Mucosa of rectum (tissue), 2 donors: ENCODE data around the gene DLGAP1.
A peak's percentile ranks its signal among the peaks of the same experiment; 100 is the strongest.
"Not testable (repeated sequence)": the region's sequence is repeated elsewhere in the genome, so short reads cannot be mapped to it uniquely, and the experiment has no call there.

ENCODE experiments used
- H3K27ac ChIP-seq, 2 donors: one replicate each; pipeline ENCODE4 v1.7.0; 2013; ENCODE audit warnings: inconsistent platforms in 2 of 2, low read depth in 2 of 2, low read length in 2 of 2
- H3K27me3 ChIP-seq, 2 donors: one replicate each; pipeline ENCODE4 v1.7.0; 2013; ENCODE audit warnings: low read length in 2 of 2; ENCODE audit not compliant: control insufficient read depth in 2 of 2, insufficient read depth in 2 of 2
- H3K36me3 ChIP-seq, 2 donors: one replicate each; pipeline ENCODE4 v1.7.0; 2013; ENCODE audit warnings: low read length in 2 of 2; ENCODE audit not compliant: control insufficient read depth in 2 of 2, insufficient read depth in 2 of 2
- H3K4me1 ChIP-seq, 2 donors: one replicate each; pipeline ENCODE4 v1.7.0; 2013; ENCODE audit warnings: low read length in 2 of 2, mild to moderate bottlenecking in 1 of 2; ENCODE audit not compliant: control insufficient read depth in 2 of 2, insufficient read depth in 2 of 2
- H3K4me3 ChIP-seq, 2 donors: one replicate each; pipeline ENCODE4 v1.7.0; 2013; ENCODE audit warnings: low read length in 2 of 2
- H3K9ac ChIP-seq, 2 donors: one replicate each; pipeline ENCODE4 v1.7.0; 2013; ENCODE audit warnings: low read length in 2 of 2, low read depth in 1 of 2, mild to moderate bottlenecking in 1 of 2
- H3K9me3 ChIP-seq, 2 donors: one replicate each; pipeline ENCODE4 v1.7.0; 2013; ENCODE audit warnings: low read length in 2 of 2; ENCODE audit not compliant: control insufficient read depth in 2 of 2
- donor health status: healthy.
- donor health status: Normal muscosa, but diverticular disease.

DLGAP1 gene

DNA sequence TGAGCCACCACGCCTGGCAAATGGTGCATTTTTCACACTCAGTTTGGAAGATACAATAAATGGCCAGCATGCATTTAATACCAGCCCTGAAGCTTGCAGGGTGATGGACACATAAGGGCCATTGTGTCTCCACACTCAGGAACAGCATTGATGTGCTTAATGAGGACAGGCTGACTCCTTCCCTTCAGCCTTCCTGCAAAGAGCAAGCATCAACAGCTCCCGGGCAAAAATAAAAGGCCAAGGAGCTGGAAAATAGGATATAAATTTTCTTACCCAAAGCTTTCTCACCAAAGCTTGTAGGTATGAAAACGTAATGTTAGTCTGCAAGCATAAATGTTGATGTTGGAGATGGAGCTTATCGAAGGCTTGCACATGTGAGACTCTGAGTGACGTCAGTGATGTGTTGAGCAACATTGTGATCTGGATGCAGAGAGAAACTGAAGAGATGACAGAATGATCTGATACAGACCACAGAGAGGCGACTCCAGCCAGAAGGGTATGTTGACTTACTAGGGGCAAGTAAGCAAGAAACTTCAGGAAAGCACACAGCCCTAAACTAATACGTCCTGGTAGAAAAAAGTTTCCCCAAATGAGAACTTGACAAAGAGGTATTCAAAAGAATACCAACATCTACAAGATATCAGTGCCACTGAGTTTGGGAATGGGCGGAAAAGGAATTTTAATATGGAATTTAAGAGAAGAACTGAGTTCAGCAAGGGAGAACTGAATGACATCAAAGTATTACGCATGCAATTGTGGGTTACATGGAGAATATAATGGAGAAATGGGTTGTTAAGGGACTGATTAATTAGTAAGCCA lies 748.6 kb downstream of the DLGAP1 start:
- Histone ChIP-seq H3K27ac (no peak overlapping the region), H3K9me3 (no peaks in the 10 kb centered on the region), H3K4me1 (peaks cover 10 to 23% of the 10 kb centered on the region in 2 donors), H3K27me3 (peaks cover 0 to 4% of the 10 kb centered on the region in 2 donors), H3K4me3 (no peak overlapping the region), H3K36me3 (no peaks in the 10 kb centered on the region), H3K9ac (no peak overlapping the region)

DNA sequence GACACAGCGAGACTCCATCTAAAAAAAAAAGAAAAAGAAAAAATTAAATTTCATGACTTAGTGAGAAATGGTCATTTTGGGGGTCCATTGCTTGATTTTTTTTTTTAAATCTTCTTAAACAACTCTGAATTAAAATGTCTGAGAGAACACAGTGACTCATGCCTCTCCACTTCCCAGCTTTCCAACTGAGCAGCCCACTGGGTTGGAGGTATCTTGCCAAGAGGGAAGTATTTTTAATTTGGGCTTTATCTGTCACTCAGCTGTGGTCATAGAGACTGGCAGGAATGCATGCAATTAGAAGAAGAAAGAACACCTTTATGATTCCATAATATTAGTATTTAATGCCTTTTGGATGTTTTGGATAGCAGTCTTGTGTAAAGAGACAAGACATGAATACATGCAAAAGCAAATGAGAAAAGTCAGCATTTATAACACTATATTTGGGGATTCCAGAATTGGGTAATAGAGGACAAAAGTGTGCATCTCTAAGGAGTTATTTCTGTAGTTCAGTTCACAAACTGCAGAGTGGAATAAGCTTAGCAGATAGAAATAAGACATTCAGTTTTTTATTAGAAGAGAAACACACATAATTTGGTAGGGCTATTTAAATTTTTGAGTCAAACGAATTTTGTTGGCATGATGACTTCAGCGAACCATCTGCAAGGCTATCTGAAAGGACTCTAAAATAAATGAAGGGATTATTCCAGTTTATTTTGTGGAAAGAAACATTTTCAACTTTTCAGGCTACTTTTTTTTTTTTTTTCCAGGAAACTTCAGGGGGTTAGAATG lies 750.4 kb downstream of the DLGAP1 start:
- no peak overlapping the region for H3K9ac ChIP-seq
- H3K27me3 ChIP-seq, result peaks cover 0 to 4% of the 10 kb centered on the region in 2 donors
- H3K4me1 ChIP-seq, result peaks cover 1 to 7% of the 10 kb centered on the region in 2 donors
- no peaks in the 10 kb centered on the region for H3K9me3 ChIP-seq
- no peaks in the 10 kb centered on the region for H3K36me3 ChIP-seq
- H3K4me3 ChIP-seq, result no peak overlapping the region
- H3K27ac ChIP-seq, result no peak overlapping the region

- Histone ChIP-seq H3K27me3 (peaks cover 0 to 4% of the 10 kb centered on the region in 2 donors), H3K36me3 (no peaks in the 10 kb centered on the region), H3K4me1 (peaks cover 2 to 4% of the 10 kb centered on the region in 2 donors), H3K4me3 (no peak overlapping the region), H3K9ac (peak overlapping the region in 1 of 2 donors; percentile 35), H3K9me3 (no peaks in the 10 kb centered on the region), H3K27ac (no peak overlapping the region)
Observed at GRCh38 chr18:3703732-3704176, 751.4 kb downstream of the DLGAP1 start.

- H3K9me3 ChIP-seq, H3K4me3 ChIP-seq: not testable (repeated sequence)
Observed at GRCh38 chr18:3699707-3700567, 755.2 kb downstream of the DLGAP1 start.

GRCh38 chr18:3694030-3694778 lies 760.9 kb downstream of the DLGAP1 start:
- H3K27ac ChIP-seq, result not testable (repeated sequence)

More at GRCh38 chr18:3699707-3700567, 755.2 kb downstream of the DLGAP1 start:
- H3K36me3 ChIP-seq, H3K9ac ChIP-seq, H3K4me1 ChIP-seq, H3K27me3 ChIP-seq: not testable (repeated sequence)
- H3K27ac ChIP-seq, result peak overlapping the region; percentile 1 to 44

DNA sequence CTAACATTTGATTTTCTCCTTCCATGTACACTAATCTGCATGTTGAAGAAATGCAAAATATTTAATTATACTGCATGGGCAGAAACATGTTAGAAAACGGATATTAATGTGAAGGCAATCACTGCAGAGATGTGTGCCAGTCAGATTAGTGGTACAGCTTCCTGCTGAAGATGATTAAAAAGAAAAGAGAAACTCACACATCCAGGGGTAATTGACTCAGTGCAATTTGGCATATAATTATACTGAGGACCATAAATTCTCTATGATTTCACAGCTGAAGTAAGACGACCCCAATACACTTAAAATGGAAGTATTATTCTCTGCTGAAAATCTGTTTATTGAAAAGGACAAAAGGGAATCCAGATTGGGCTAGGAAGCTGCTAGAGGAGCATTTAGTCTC lies 761.7 kb downstream of the DLGAP1 start:
- Histone ChIP-seq H3K27ac (no peak overlapping the region), H3K4me3 (no peak overlapping the region), H3K36me3 (no peaks in the 10 kb centered on the region), H3K4me1 (no peaks in the 10 kb centered on the region), H3K27me3 (no peaks in the 10 kb centered on the region), H3K9ac (no peak overlapping the region), H3K9me3 (no peaks in the 10 kb centered on the region)

More at GRCh38 chr18:3694030-3694778, 760.9 kb downstream of the DLGAP1 start:
- H3K4me1 ChIP-seq, H3K9me3 ChIP-seq, H3K9ac ChIP-seq, H3K27me3 ChIP-seq, H3K4me3 ChIP-seq, H3K36me3 ChIP-seq: not testable (repeated sequence)

- H3K9me3 ChIP-seq, result no peaks in the 10 kb centered on the region
- no peak overlapping the region for H3K4me3 ChIP-seq
- no peaks in the 10 kb centered on the region for H3K27me3 ChIP-seq
- no peaks in the 10 kb centered on the region for H3K4me1 ChIP-seq
- H3K9ac ChIP-seq, result no peak overlapping the region
- no peaks in the 10 kb centered on the region for H3K36me3 ChIP-seq
- no peak overlapping the region for H3K27ac ChIP-seq
Observed at GRCh38 chr18:3692691-3693090, 762.4 kb downstream of the DLGAP1 start.

DNA sequence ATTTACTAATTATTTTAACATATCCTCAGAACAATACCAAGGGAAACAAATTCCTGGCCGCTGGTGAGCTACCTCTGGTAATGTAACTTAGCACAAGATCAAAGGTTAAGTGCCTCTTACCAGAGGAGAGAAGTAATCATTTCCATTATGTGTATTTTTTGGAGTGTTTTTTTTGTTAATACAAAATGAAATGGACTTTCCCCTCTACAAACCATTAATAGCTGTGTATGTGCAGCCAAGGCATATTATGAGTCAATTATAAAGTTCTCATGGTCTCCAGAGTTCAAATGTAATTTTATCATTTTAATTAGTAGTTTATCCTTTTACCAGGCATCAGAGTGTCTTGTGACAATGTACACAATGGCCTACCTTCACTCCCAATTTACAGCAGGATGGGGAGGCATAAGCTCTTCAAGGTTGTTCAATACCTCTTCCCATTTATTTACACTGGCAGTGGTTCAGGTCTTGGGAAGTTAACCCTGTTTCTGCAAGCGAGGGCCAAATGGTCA lies 762.9 kb downstream of the DLGAP1 start:
- Histone ChIP-seq H3K4me1 (no peaks in the 10 kb centered on the region), H3K27ac (no peak overlapping the region), H3K36me3 (no peaks in the 10 kb centered on the region), H3K9me3 (no peaks in the 10 kb centered on the region), H3K27me3 (no peaks in the 10 kb centered on the region), H3K9ac (no peak overlapping the region), H3K4me3 (no peak overlapping the region)

DNA sequence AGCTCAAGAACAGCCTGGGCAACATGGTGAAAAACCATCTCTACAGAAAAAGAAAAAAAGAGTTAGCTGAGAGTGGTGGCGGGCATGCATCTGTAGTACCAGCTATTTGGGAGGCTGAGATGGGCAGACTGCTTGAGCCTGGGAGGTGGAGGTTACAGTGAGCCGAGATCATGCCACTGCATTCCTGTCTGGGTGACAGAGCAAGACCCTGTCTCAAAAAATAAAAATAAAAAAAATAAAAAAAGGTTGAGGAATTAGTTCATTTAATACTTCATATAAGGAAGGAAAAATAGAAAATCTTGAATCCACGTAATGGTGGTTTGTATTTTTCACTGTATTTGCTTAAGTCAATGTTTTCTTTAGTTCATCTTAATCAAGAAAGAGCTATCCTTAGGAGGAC lies 763.4 kb downstream of the DLGAP1 start:
- no peaks in the 10 kb centered on the region for H3K4me1 ChIP-seq
- no peaks in the 10 kb centered on the region for H3K9me3 ChIP-seq
- no peaks in the 10 kb centered on the region for H3K27me3 ChIP-seq
- no peaks in the 10 kb centered on the region for H3K36me3 ChIP-seq
- H3K9ac ChIP-seq, result no peak overlapping the region
- no peak overlapping the region for H3K27ac ChIP-seq
- H3K4me3 ChIP-seq, result no peak overlapping the region
